HepG2 (cell line): ENCODE results near the gene TCF20.

Source experiments
- KLF9 ChIP-seq: IDR thresholded peaks from 2 replicates; pipeline ENCODE4 v1.6.1; 2016; ENCODE audit warnings: low read depth
- MEF2D ChIP-seq: sonication (generic); formaldehyde crosslinking; IDR thresholded peaks from 2 replicates; pipeline ENCODE4 v1.5.1; 2020; ENCODE audit warnings: mild to moderate bottlenecking, missing genetic modification reagents
- MNT ChIP-seq: fragments of 450-650 bp; IDR thresholded peaks from 2 replicates; pipeline ENCODE4 v1.6.1; 2016
- MXI1 ChIP-seq: IDR thresholded peaks from 3 replicates; pipeline ENCODE4 v1.6.1; 2012; ENCODE audit warnings: low read depth, low read length, inconsistent platforms, borderline replicate concordance
- POLR2AphosphoS2 ChIP-seq: IDR thresholded peaks from 2 replicates; pipeline ENCODE4 v1.6.1; 2011; ENCODE audit warnings: low read depth, low read length, improper control_type of control experiment
- SP2 ChIP-seq: sonication (generic); formaldehyde crosslinking; IDR thresholded peaks from 2 replicates; pipeline ENCODE4 v1.5.1; 2020; ENCODE audit warnings: mild to moderate bottlenecking, missing genetic modification reagents
- TBX2 ChIP-seq: sonication (generic); formaldehyde crosslinking; IDR thresholded peaks from 2 replicates; pipeline ENCODE4 v1.5.0; 2020; ENCODE audit warnings: missing genetic modification reagents, mild to moderate bottlenecking, borderline replicate concordance
- ZBTB7A ChIP-seq: sonication (generic); formaldehyde crosslinking; IDR thresholded peaks from 2 replicates; pipeline ENCODE4 v1.8.0; 2022; ENCODE audit warnings: mild to moderate bottlenecking, missing genetic modification reagents
- ZSCAN5A ChIP-seq: sonication (generic); formaldehyde crosslinking; IDR thresholded peaks from 2 replicates; pipeline ENCODE4 v1.8.0; 2022; ENCODE audit warnings: mild to moderate bottlenecking, missing genetic modification reagents, borderline replicate concordance
- TF ChIP-seq, protein P1 (sequence below): sonication (generic); formaldehyde crosslinking; IDR thresholded peaks from 2 replicates; pipeline ENCODE4 v1.5.0; 2020; ENCODE audit warnings: mild to moderate bottlenecking, missing genetic modification reagents, moderate library complexity
- TF ChIP-seq, protein P2 (sequence below), 2 experiments: sonication (generic) in 1 of 2; formaldehyde crosslinking in 1 of 2; IDR thresholded peaks; 2 replicates each; pipeline versions ENCODE4 v1.5.1 to v1.6.1; 2011 to 2020; ENCODE audit warnings: borderline replicate concordance in 1 of 2, low read depth in 1 of 2, low read length in 1 of 2, mild to moderate bottlenecking in 1 of 2, missing genetic modification reagents in 1 of 2, moderate library complexity in 1 of 2

DNA sequence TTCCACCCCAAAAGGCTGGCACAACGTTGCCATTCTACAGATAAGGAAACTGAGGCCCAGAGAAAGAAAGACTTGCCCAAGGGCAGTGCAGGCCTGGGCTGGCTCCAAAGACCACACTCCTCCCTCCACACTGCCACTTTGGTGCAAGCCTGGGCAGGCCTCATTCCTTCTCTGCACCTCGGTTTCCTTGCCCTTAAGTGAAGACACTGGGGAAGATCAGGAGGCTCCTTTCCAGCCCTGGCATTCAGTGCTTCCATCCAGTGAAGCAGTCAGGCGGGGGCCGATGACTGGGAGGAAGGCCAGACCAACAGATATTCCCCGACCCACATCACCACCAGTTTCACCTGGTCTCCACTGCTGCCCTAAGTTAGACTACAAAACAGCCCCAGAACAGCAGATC lies 18.3 kb upstream of the TCF20 start:
- TF ChIP-seq KLF9 (CRISPR knock-in tag) = no peak
- TF ChIP-seq TBX2 = no peak
- no peak for TF ChIP-seq ZSCAN5A (CRISPR knock-in tag)
- TF ChIP-seq MXI1 = no peak
- TF ChIP-seq MNT = no peak
- TF ChIP-seq ZBTB7A (CRISPR knock-in tag) = no peak
- TF ChIP-seq, protein P1, sequence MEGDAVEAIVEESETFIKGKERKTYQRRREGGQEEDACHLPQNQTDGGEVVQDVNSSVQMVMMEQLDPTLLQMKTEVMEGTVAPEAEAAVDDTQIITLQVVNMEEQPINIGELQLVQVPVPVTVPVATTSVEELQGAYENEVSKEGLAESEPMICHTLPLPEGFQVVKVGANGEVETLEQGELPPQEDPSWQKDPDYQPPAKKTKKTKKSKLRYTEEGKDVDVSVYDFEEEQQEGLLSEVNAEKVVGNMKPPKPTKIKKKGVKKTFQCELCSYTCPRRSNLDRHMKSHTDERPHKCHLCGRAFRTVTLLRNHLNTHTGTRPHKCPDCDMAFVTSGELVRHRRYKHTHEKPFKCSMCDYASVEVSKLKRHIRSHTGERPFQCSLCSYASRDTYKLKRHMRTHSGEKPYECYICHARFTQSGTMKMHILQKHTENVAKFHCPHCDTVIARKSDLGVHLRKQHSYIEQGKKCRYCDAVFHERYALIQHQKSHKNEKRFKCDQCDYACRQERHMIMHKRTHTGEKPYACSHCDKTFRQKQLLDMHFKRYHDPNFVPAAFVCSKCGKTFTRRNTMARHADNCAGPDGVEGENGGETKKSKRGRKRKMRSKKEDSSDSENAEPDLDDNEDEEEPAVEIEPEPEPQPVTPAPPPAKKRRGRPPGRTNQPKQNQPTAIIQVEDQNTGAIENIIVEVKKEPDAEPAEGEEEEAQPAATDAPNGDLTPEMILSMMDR = no peak
- TF ChIP-seq, protein P2, sequence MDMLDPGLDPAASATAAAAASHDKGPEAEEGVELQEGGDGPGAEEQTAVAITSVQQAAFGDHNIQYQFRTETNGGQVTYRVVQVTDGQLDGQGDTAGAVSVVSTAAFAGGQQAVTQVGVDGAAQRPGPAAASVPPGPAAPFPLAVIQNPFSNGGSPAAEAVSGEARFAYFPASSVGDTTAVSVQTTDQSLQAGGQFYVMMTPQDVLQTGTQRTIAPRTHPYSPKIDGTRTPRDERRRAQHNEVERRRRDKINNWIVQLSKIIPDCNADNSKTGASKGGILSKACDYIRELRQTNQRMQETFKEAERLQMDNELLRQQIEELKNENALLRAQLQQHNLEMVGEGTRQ (IDR thresholded peaks at IDR 0.05; ENCODE audit: low read depth, low read length) = no peak
- TF ChIP-seq, protein P2 (CRISPR knock-in tag; IDR thresholded peaks at IDR 0.05; ENCODE audit: borderline replicate concordance) = no peak
- TF ChIP-seq POLR2AphosphoS2 = no peak
- no peak for TF ChIP-seq SP2 (CRISPR knock-in tag)
- no peak for TF ChIP-seq MEF2D (CRISPR knock-in tag)
